NT2/D1 (cell line): ENCODE results near the gene UGT1A10.

Experiments used
- DNase-seq: peaks from one replicate; pipeline ENCODE4 v3.0.0-alpha.2; 2011; ENCODE audit warnings: low read depth, low spot score
- H3K27me3 ChIP-seq: 2 replicates; pipeline ENCODE4 v1.6.0; 2011; ENCODE audit warnings: mild to moderate bottlenecking; ENCODE audit not compliant: insufficient read length, insufficient read depth
- H3K36me3 ChIP-seq: 2 replicates; pipeline ENCODE4 v1.6.1; 2011; ENCODE audit warnings: mild to moderate bottlenecking, low read length, mixed read lengths; ENCODE audit not compliant: insufficient read depth, insufficient read length
- H3K4me1 ChIP-seq: 2 replicates; pipeline ENCODE4 v1.5.1; 2011; ENCODE audit not compliant: insufficient read depth, insufficient read length
- H3K4me3 ChIP-seq: 2 replicates; pipeline ENCODE4 v1.5.1; 2011; ENCODE audit warnings: low read depth; ENCODE audit not compliant: insufficient read length
- H3K9ac ChIP-seq: 2 replicates; pipeline ENCODE4 v1.6.0; 2011; ENCODE audit warnings: low read depth; ENCODE audit not compliant: insufficient read length
- H3K9me3 ChIP-seq: 2 replicates; pipeline ENCODE4 v1.5.1; 2011; ENCODE audit warnings: mild to moderate bottlenecking, low read length; ENCODE audit not compliant: insufficient read depth
- SUZ12 ChIP-seq: IDR thresholded peaks from 2 replicates; pipeline ENCODE4 v1.6.1; 2011; ENCODE audit not compliant: insufficient read length, insufficient read depth; ENCODE audit errors: extremely low read depth
- YY1 ChIP-seq: IDR thresholded peaks from 2 replicates; pipeline ENCODE4 v1.6.1; 2011; ENCODE audit not compliant: insufficient read length, insufficient read depth
- ZNF274 ChIP-seq: IDR thresholded peaks from 2 replicates; pipeline ENCODE4 v1.6.1; 2011; ENCODE audit warnings: mild to moderate bottlenecking, low read depth, low read length

Gene UGT1A10

DNA sequence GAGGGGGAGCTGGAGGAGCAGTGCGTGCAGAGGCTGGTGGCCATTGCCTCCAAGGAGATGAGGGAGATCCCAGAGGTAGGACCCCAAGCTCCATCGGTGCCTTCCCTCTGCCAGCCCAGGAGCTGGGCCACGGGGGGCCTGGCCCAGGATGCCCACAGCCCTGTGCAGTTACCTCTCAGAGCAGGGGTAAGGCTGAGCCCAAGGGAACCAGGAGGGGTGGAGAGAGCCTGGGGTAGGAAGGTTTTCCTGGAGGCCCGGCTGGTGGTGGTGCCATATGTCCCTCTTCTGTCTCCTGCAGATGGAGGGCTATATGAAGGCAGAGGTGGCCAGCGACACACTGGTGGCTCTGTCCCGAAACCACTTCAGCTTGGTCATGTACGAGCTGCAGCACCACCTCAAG is 153.3 kb downstream of the UGT1A10 start:
- no peak overlapping the region for H3K4me3 ChIP-seq
- H3K27me3 ChIP-seq, result peaks cover 6% of the 10 kb centered on the region
- no peak for DNase-seq
- no peaks in the 10 kb centered on the region for H3K4me1 ChIP-seq
- H3K36me3 ChIP-seq, result no peaks in the 10 kb centered on the region
- H3K9ac ChIP-seq, result no peak overlapping the region
- H3K9me3 ChIP-seq, result no peaks in the 10 kb centered on the region
- TF ChIP-seq YY1 (no peak), SUZ12 (no peak), ZNF274 (no peak)

DNA sequence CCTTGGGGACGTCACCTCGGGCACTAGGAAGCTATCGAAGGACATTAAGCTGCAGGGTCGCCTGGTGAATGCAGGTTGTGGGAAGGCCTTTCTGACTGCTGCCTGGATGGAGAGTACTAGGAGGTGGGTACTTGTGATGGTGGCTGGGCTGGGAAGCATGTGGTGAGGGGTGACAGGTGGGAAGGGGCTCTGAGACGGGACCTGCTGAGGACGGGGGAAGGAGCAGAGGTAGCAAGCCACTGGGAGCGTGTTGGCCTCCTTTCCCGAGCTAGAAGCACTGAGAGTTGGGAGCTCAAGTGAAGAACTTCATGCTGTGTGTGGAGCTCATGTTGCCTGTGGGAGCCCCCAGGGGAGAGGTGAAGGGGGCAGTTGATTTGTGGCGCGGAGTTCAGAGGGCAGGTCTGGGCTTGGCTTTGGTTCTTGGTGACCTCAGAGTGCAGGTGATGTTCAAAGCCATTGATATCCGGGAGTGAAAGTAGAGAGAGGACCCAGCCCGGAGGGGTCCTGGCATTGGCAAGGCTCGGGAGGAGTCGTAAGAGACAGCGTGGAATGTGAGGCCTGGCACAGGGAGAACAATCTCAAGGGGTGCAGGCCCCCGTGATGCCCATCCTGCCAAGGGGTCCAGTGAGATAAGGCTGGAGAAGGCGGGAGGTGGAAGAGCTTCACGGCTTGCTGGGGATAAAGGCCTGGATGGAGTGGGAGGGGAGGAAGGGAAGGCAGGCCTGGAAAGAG is 155.1 kb downstream of the UGT1A10 start:
- no peaks in the 10 kb centered on the region for H3K9me3 ChIP-seq
- H3K4me1 ChIP-seq, result no peaks in the 10 kb centered on the region
- TF ChIP-seq YY1 (no peak), SUZ12 (no peak), ZNF274 (no peak)
- no peak overlapping the region for H3K4me3 ChIP-seq
- H3K36me3 ChIP-seq, result no peaks in the 10 kb centered on the region
- peaks cover 6% of the 10 kb centered on the region for H3K27me3 ChIP-seq
- no peak overlapping the region for H3K9ac ChIP-seq
- DNase-seq, result no peak

DNA sequence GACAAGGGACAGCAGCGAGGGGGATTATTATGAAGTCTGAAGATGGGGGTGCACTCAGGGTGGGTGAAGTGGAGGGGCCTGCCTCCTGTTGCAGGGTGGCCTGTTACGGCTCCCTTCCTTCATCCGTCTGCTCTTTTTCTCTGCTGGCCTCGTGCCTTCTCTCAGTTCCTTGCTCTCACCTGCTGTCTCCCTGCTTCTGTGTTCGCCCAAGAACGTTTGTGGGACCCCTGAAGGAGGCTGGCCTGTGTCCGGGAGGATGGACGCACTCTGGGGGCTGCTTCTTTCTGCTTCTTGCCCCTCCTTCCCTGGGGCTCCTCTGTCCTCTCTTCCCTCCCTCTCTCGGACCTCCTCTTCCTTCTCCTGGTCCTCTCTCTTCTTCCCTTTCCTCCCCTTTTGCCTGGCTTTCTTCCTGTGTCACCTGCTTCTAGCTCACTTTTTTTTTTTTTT is 155.7 kb downstream of the UGT1A10 start:
- Histone ChIP-seq H3K9ac (no peak overlapping the region), H3K27me3 (peaks cover 6% of the 10 kb centered on the region), H3K36me3 (no peaks in the 10 kb centered on the region), H3K9me3 (no peaks in the 10 kb centered on the region), H3K4me3 (no peak overlapping the region), H3K4me1 (no peaks in the 10 kb centered on the region)
- no peak for DNase-seq
- no peak for TF ChIP-seq YY1
- TF ChIP-seq SUZ12, result no peak
- TF ChIP-seq ZNF274, result no peak

DNA sequence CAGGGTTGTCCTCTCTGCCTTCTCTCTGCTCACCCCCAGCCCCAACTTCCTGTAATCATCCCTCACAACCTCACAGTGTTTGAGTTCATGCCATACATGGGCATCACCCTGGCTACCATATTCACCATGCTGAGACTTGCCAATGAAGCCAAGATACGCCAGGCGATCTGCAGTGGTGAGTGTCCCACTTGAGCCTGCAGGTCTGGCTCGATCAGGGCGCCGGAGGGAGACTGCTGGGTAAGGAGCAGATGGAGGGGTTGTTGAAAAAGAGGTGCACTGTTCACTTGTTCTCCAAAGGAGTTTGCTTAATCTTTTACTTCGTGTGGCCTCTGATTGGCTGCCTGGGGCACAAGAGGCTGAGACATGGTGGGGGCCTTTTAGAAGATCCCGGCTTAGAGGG is 156.5 kb downstream of the UGT1A10 start:
- H3K4me3 ChIP-seq, result no peak overlapping the region
- H3K27me3 ChIP-seq, result peaks cover 6% of the 10 kb centered on the region
- no peak overlapping the region for H3K9ac ChIP-seq
- TF ChIP-seq ZNF274, result no peak
- TF ChIP-seq YY1, result no peak
- no peak for TF ChIP-seq SUZ12
- H3K9me3 ChIP-seq, result no peaks in the 10 kb centered on the region
- no peaks in the 10 kb centered on the region for H3K36me3 ChIP-seq
- no peak for DNase-seq
- H3K4me1 ChIP-seq, result no peaks in the 10 kb centered on the region

DNA sequence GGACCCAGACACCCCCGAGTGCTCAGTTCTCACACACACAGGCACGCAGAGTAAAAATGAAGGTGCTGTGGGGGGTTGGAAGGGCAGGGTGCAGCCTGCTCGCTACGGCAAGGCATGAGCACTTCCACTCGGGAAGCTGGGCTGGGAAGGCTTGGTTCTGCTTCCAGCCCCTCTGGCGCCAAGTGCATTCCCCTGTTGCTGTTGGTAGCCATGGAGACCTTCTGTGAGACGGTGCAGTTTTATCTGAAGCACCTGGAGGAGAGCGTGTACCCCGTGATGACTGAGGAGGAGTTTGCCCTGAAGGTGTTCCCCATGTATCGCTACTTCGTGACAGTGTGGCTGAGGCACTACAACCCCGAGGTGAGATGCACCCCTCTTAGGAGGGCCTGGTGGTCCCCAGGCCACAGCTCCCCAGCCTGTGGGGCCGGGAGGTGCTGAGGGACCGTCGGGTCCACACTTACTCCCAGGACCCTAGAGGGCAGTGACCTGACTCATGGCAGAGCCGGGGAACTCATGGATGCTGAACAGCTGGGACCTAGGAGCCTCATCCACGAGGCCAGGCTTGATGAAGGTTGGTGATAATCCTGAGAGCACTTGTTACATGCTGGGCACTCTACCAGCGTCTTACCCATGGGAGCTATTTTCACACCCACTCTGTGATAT is 157.3 kb downstream of the UGT1A10 start:
- Histone ChIP-seq H3K36me3 (no peaks in the 10 kb centered on the region), H3K9me3 (no peaks in the 10 kb centered on the region), H3K4me1 (no peaks in the 10 kb centered on the region), H3K9ac (no peak overlapping the region), H3K27me3 (peaks cover 6% of the 10 kb centered on the region), H3K4me3 (no peak overlapping the region)
- DNase-seq, result no peak
- no peak for TF ChIP-seq YY1
- no peak for TF ChIP-seq ZNF274
- no peak for TF ChIP-seq SUZ12

DNA sequence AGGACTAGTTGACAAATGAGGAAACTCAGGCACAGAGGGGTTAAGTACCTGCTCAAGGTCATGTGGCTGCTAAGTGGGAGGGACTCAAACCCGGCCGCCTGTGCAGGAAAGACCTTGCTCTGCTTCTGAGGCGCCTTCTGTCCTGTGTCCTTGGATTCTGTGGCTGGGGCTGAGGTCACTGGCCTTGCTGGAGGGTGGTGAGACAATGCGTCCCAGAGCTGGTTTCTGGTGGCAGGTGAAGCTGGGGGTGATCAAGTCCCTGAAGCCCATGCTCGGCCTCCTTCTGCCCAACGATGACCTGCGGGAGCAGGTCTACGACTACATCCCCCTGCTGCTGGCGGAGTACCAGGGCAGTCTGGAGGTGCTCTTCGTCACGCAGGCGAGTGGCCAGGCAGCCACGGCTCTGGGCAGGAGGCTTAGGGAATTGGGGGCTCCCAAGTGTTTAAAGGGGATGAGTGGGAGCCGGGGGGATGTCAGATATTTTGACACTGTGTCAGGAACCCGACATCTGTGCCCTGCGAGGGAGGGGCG is 157.9 kb downstream of the UGT1A10 start:
- DNase-seq, result no peak
- no peak for TF ChIP-seq YY1
- TF ChIP-seq ZNF274, result no peak
- TF ChIP-seq SUZ12, result no peak
- H3K9me3 ChIP-seq, result no peaks in the 10 kb centered on the region
- peaks cover 6% of the 10 kb centered on the region for H3K27me3 ChIP-seq
- H3K36me3 ChIP-seq, result no peaks in the 10 kb centered on the region
- H3K4me3 ChIP-seq, result no peak overlapping the region
- peaks cover 2% of the 10 kb centered on the region for H3K4me1 ChIP-seq
- H3K9ac ChIP-seq, result no peak overlapping the region

DNA sequence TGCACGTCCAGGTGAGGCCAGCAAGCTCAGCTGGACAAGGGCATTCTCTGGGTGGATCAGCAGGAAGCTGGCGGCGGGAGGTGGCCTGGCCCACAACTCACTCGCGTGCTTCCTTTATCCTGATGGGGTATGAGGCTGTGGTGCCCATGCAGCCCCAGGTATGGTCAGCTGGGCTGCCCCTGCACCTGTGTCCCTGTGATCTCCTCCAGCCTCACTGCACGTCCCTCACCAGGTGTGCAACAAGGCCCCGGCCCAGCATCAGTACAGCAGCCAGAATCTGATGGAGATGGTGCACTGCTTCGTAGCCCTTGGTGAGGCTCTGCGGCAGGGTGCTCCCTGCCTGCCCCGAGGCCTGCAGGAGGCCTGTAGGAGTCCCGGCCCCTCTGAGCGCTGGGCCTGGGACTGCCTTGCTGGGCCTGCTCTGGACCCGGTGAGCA is 159.5 kb downstream of the UGT1A10 start:
- peaks cover 3% of the 10 kb centered on the region for H3K4me1 ChIP-seq
- H3K36me3 ChIP-seq, result no peaks in the 10 kb centered on the region
- no peak overlapping the region for H3K9ac ChIP-seq
- H3K9me3 ChIP-seq, result no peaks in the 10 kb centered on the region
- TF ChIP-seq SUZ12, result no peak
- no peak for TF ChIP-seq YY1
- TF ChIP-seq ZNF274, result no peak
- no peak for DNase-seq
- no peak overlapping the region for H3K4me3 ChIP-seq
- peaks cover 6% of the 10 kb centered on the region for H3K27me3 ChIP-seq
